Retinal pigment epithelial cell (primary cell): Measurements from ENCODE around the gene KCNC4.

Experiments used
- DNase-seq: peaks from one replicate; pipeline ENCODE4 v3.0.0-alpha.2; 2010; ENCODE audit warnings: low read depth
- H3K4me3 ChIP-seq: 2 replicates; pipeline ENCODE4 v1.5.1; 2011; ENCODE audit warnings: mild to moderate bottlenecking, low read length, control low read depth, moderate library complexity
- TF ChIP-seq, protein P1 (sequence below): conservative IDR thresholded peaks from 2 replicates; pipeline ENCODE4 v1.5.1; 2011; ENCODE audit warnings: low read depth, low read length, control low read depth, inconsistent platforms

Gene KCNC4

DNA sequence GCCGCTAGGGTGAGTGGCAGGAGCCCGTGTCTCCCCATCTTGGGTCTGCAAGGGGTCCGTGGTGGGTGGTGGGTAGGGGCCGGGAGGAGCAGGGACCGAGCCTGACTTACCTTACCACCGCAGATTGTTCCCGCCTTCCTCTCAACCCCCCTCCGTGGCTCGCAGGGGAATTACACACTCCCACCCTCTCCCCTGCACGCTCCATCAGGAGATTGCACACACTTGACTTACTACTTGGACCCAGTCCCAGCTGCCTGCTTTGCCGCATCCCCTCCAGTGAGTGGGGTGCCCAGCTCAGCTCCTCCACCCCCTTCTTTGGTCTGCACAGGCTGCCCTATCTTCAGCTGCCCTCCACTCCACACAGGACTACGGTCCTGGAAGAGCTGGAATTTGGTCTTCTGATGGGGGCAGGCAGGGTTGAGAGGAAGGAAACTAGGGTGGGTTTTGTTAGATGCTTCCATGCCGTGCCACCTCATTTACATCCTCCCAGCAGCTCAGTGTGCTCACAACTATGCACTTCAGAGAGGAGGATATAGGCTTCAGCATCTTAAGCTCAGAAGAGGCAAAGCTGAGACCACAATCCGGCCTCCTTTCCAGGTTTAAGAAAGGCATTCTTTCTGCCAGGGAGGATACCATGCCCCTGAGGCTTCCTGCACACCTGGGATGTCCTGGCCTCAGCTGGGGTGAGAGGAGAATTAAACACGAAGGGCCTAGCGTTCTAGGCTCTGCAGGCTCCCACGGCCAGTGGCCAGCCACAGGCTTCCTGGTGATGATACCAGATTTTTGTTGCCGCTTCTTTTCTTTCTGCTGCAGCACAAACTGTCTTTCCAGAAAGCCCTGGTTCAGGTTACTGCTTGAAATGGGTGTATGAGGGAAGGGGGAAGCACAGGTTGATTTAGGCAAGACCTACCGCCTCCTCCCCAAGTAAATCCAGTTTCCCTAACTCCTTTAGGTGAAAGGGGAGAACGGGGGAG lies 2.3 kb downstream of the KCNC4 start:
- no peak overlapping the region for H3K4me3 ChIP-seq
- TF ChIP-seq, protein P1, sequence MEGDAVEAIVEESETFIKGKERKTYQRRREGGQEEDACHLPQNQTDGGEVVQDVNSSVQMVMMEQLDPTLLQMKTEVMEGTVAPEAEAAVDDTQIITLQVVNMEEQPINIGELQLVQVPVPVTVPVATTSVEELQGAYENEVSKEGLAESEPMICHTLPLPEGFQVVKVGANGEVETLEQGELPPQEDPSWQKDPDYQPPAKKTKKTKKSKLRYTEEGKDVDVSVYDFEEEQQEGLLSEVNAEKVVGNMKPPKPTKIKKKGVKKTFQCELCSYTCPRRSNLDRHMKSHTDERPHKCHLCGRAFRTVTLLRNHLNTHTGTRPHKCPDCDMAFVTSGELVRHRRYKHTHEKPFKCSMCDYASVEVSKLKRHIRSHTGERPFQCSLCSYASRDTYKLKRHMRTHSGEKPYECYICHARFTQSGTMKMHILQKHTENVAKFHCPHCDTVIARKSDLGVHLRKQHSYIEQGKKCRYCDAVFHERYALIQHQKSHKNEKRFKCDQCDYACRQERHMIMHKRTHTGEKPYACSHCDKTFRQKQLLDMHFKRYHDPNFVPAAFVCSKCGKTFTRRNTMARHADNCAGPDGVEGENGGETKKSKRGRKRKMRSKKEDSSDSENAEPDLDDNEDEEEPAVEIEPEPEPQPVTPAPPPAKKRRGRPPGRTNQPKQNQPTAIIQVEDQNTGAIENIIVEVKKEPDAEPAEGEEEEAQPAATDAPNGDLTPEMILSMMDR, result no peak
- DNase-seq, result no peak

DNA sequence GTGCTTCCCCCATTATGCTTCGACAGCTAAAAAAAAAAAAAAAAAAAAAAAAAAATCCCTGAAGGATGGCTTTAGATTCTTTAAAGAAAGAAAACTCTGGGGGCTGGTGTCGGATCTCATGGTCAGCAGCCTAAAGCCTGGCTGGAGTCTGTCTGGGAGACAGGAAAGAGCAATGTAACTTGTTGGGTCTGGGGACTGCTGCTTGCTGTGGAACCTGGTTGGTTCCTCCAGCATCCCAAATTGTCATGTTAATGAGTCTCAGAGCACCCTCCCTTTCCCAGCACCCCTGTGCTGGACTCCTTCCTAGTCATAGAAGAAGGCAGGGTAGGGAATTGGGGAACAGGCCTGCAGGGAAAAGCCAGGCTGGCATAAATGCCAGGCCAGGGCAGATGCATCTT lies 3.0 kb downstream of the KCNC4 start:
- TF ChIP-seq, protein P1, result no peak
- DNase-seq, result no peak

GRCh38 chr1:110214454-110215404 lies 4.6 kb downstream of the KCNC4 start:
- TF ChIP-seq, protein P1, result no peak
- H3K4me3 ChIP-seq, result no peak overlapping the region
- DNase-seq, result no peak

More for the DNA sequence above, 3.0 kb downstream of the KCNC4 start:
- no peak overlapping the region for H3K4me3 ChIP-seq

- H3K4me3 ChIP-seq, result no peak overlapping the region
- TF ChIP-seq, protein P1, result no peak
- no peak for DNase-seq
Observed at GRCh38 chr1:110215621-110216515, 5.8 kb downstream of the KCNC4 start.

DNA sequence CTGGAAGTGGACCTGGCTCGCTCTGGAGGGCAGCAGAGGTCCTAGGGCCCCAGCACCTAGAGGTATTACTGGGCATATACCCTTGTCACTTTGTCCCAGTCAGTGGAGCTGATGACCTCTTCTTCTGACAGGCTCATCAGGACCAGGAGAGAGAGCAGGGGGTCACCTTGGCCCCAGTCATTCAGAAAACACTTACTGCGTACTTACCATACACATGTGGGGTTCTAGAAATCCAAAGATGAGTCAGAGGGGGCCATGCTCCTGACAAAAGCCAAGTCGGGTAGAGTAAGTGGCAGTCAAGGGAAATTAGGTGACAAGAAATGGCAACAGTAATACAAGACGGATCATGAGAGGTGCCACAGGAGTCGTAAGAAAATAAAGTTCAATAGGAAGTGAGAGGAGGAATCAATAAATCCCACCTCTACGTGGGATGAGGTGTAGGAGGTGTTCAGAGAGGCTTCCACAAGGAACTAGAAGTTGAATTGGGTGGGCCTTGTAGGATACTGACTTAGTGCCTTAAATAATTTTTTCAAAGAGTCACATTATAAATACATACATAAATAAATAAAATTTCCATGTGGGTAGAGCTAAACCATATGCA lies 6.8 kb downstream of the KCNC4 start:
- TF ChIP-seq, protein P1, result no peak
- no peak for DNase-seq
- no peak overlapping the region for H3K4me3 ChIP-seq

DNA sequence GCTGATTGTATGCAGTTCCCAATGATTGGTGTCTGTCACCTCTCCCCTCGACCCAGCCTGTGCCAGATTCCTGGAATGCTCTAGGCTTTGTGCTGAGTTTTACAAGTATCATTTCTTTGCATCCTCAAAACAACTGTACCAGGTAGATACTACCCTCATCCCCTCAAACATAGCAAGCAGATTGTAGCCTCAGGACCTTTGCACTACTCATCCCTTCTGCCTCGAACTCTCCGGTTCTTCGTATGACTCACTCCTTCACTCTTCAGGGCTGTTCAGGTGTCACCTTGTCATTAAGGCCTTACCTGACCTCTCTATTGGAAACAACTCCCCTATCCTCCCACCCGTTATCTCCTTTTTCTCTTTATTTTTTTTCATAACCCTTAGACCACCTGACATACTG lies 8.0 kb downstream of the KCNC4 start:
- no peak for DNase-seq
- H3K4me3 ChIP-seq, result no peak overlapping the region
- TF ChIP-seq, protein P1, result no peak
